ENCODE measurements around the gene DRG2.

The DRG2 gene

DNA sequence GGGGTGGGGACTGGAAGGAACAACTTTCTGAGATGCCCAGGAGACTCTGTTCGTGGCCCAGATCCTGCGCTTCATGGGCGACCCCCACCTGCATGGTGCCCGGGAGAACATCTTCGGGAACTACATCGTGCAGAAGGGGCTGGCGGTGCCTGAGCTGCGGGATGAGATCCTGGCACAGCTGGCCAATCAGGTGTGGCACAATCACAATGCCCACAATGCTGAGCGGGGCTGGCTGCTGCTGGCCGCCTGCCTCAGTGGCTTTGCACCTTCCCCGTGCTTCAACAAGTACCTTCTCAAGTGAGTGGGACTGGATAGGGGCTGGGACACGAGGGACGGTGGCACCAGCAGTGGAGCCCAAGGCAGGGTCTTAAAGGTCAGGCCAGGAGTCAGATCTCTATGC is 58.1 kb downstream of the DRG2 start:
- Histone ChIP-seq H3K9me3 (no peaks in the 10 kb centered on the region), H3K4me1 (no peaks in the 10 kb centered on the region), H3K4me3 (ENCODE audit: low read depth, low read length) (no peak overlapping the region), H3K36me3 (no peaks in the 10 kb centered on the region), H3K27me3 (no peaks in the 10 kb centered on the region)
- DNase-seq, result no peak
- TF ChIP-seq, protein P1, sequence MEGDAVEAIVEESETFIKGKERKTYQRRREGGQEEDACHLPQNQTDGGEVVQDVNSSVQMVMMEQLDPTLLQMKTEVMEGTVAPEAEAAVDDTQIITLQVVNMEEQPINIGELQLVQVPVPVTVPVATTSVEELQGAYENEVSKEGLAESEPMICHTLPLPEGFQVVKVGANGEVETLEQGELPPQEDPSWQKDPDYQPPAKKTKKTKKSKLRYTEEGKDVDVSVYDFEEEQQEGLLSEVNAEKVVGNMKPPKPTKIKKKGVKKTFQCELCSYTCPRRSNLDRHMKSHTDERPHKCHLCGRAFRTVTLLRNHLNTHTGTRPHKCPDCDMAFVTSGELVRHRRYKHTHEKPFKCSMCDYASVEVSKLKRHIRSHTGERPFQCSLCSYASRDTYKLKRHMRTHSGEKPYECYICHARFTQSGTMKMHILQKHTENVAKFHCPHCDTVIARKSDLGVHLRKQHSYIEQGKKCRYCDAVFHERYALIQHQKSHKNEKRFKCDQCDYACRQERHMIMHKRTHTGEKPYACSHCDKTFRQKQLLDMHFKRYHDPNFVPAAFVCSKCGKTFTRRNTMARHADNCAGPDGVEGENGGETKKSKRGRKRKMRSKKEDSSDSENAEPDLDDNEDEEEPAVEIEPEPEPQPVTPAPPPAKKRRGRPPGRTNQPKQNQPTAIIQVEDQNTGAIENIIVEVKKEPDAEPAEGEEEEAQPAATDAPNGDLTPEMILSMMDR (IDR thresholded peaks at IDR 0.05; ENCODE audit: low read depth, low read length), result no peak

- no peak for DNase-seq
- no peaks in the 10 kb centered on the region for H3K9me3 ChIP-seq
- no peaks in the 10 kb centered on the region for H3K36me3 ChIP-seq
- no peaks in the 10 kb centered on the region for H3K27me3 ChIP-seq
- no peak overlapping the region for H3K4me3 ChIP-seq (ENCODE audit: low read depth, low read length)
- no peaks in the 10 kb centered on the region for H3K4me1 ChIP-seq
- TF ChIP-seq, protein P1 (IDR thresholded peaks at IDR 0.05; ENCODE audit: low read depth, low read length), result no peak
These were observed 58.5 kb downstream of the DRG2 start for GRCh38 chr17:18146259-18146658.

DNA sequence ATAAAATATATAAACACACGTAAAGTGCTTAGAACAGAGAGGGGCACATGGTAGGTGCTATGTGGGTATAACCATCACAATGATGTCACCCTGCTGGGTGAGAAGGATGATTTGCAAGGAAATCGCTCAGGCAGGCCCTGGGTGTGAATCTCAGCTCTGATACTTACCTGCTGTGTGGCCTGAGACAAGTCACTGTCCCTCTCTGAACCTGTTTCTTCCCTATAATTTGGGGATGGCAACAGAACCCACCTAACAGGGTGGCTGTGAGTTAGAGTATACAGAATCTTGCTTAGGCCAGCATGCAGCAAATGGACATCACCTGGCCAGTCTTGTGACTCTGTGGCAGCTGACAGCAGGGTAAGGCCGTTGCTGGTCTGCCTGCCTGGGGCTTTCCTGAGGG is 59.2 kb downstream of the DRG2 start:
- TF ChIP-seq, protein P1 (IDR thresholded peaks at IDR 0.05; ENCODE audit: low read depth, low read length), result no peak
- H3K9me3 ChIP-seq, result no peaks in the 10 kb centered on the region
- H3K4me3 ChIP-seq (ENCODE audit: low read depth, low read length), result no peak overlapping the region
- no peaks in the 10 kb centered on the region for H3K27me3 ChIP-seq
- DNase-seq, result no peak
- no peaks in the 10 kb centered on the region for H3K4me1 ChIP-seq
- no peaks in the 10 kb centered on the region for H3K36me3 ChIP-seq

DNA sequence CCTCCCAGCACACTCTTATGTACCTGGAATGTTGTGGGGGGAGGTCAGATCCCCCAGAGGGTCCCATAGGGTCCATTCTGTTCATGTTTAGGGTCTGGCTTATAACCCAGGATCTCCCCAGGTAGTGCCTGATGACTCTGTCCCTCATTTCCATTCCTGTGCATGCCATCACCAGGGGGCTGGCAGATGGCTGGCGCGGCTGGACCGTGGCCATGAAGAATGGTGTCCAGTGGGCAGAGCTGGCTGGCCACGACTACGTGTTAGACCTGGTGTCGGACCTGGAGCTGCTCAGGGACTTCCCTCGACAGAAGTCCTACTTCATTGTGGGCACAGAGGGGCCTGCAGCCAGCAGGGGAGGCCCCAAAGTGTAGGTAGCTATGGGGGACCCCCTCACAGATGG is 60.8 kb downstream of the DRG2 start:
- Histone ChIP-seq H3K27me3 (no peaks in the 10 kb centered on the region), H3K9me3 (no peaks in the 10 kb centered on the region), H3K36me3 (no peaks in the 10 kb centered on the region), H3K4me3 (ENCODE audit: low read depth, low read length) (no peak overlapping the region), H3K4me1 (no peaks in the 10 kb centered on the region)
- DNase-seq, result no peak
- TF ChIP-seq, protein P1 (IDR thresholded peaks at IDR 0.05; ENCODE audit: low read depth, low read length), result no peak

DNA sequence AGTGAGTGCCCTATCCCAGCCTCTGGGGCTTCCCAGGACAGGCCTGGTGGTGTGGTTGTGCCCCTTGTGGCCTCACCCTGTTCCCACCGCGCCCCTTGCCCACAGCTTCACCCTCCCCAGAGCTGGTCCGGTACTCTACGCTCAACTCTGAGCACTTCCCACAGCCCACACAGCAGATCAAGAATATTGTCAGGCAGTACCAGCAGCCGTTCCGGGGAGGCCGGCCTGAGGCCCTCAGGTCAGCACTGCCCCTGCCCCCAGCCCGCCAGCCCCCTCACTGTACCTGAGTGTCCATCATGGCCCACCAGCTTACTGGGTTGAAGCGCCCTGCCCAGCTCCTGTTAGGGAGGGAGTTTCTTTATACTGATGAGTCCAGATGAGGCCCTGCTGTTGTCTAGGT is 63.5 kb downstream of the DRG2 start:
- Histone ChIP-seq H3K36me3 (no peaks in the 10 kb centered on the region), H3K27me3 (no peaks in the 10 kb centered on the region), H3K4me3 (ENCODE audit: low read depth, low read length) (no peak overlapping the region), H3K9me3 (no peaks in the 10 kb centered on the region), H3K4me1 (no peaks in the 10 kb centered on the region)
- no peak for DNase-seq
- TF ChIP-seq, protein P1 (IDR thresholded peaks at IDR 0.05; ENCODE audit: low read depth, low read length), result no peak

DNA sequence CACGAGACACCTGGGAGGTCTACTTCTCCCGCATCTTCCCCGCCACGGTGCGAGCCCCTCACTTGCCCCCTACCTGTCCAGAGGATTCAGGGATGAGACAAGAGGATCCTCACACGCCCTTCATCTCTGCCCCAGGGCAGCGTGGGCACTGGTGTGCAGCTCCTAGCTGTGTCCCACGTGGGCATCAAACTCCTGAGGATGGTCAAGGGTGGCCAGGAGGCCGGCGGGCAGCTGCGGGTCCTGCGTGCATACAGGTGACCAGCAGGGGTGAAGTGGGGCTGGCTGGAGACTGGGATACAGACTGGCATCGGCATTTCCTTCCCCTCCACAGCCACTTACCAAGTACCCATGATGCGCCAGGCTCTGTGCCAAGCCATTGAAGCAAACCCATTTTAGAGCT is 67.4 kb downstream of the DRG2 start:
- no peaks in the 10 kb centered on the region for H3K27me3 ChIP-seq
- no peaks in the 10 kb centered on the region for H3K4me1 ChIP-seq
- no peaks in the 10 kb centered on the region for H3K36me3 ChIP-seq
- no peak for DNase-seq
- TF ChIP-seq, protein P1 (IDR thresholded peaks at IDR 0.05; ENCODE audit: low read depth, low read length), result no peak
- H3K9me3 ChIP-seq, result no peaks in the 10 kb centered on the region
- no peak overlapping the region for H3K4me3 ChIP-seq (ENCODE audit: low read depth, low read length)

All from BE2C (cell line).